Tibial nerve (tissue), 4 donors: ENCODE measurements around the gene NEURL4. TPM values are rescaled to one million over a fixed set of nuclear protein-coding genes. Genes with fewer than 3 reads are reported as not detected.

Experiments used
- DNase-seq, 2 donors: peaks; one replicate each; pipeline ENCODE4 v3.0.0-alpha.2; 2019; ENCODE audit warnings: low spot score in 2 of 2
- H3K27ac ChIP-seq, 4 donors: fragments of 200-600 bp; sonication (generic) in 3 of 4; one replicate each; pipeline ENCODE4 v1.5.1; 2017 to 2019; ENCODE audit warnings: mild to moderate bottlenecking in 1 of 4
- H3K27me3 ChIP-seq, 2 donors: fragments of 200-600 bp; sonication (generic) in 1 of 2; one replicate each; pipeline versions ENCODE4 v1.5.1 to v1.6.0; 2017 to 2019
- H3K36me3 ChIP-seq, 3 donors: fragments of 200-600 bp; sonication (generic); one replicate each; pipeline ENCODE4 v1.5.1; 2018 to 2019
- H3K4me1 ChIP-seq, 4 donors: fragments of 200-600 bp; sonication (generic) in 3 of 4; one replicate each; pipeline ENCODE4 v1.5.1; 2017 to 2019
- H3K4me3 ChIP-seq, 4 donors: fragments of 200-600 bp; sonication (generic) in 3 of 4; one replicate each; pipeline ENCODE4 v1.5.1; 2017 to 2019; ENCODE audit warnings: mild to moderate bottlenecking in 1 of 4, moderate library complexity in 1 of 4
- H3K9me3 ChIP-seq, 4 donors: fragments of 200-600 bp; sonication (generic) in 3 of 4; one replicate each; pipeline ENCODE4 v1.5.1; 2017 to 2019
- CTCF ChIP-seq, 5 experiments: fragments of 200-600 bp in 3 of 5; fragments of 450-650 bp in 2 of 5; sonication (generic) in 3 of 5; IDR thresholded peaks; one replicate each; pipeline ENCODE4 v1.5.1; 2016 to 2019; ENCODE audit warnings: antibody characterized with exemption in 5 of 5, mild to moderate bottlenecking in 3 of 5, moderate library complexity in 2 of 5
- EP300 ChIP-seq, 2 donors: sonication (generic); formaldehyde crosslinking; IDR thresholded peaks; one replicate each; pipeline ENCODE4 v1.6.1; 2017; ENCODE audit warnings: antibody characterized with exemption in 2 of 2, mild to moderate bottlenecking in 1 of 2
- POLR2A ChIP-seq, 2 donors: fragments of 450-650 bp; IDR thresholded peaks; one replicate each; pipeline ENCODE4 v1.6.1; 2017; ENCODE audit warnings: antibody characterized with exemption in 2 of 2, mild to moderate bottlenecking in 2 of 2, moderate library complexity in 2 of 2
- WGBS, 2 donors: methylation state at CpG; one replicate each; pipeline ENCODE4 v1.1.5; 2018; 5-methylcytosine and 5-hydroxymethylcytosine counted together
- total RNA-seq, 4 donors: library from RNA; depleted of rRNA; stranded (reverse); fragments of >200 nt; gene quantifications; one replicate each; pipeline ENCODE4 v1.1.0, GENCODE V29; 2016

NEURL4 gene
- total RNA-seq, 4 donors from 2014 or later: 16.2 to 40.2 (median 27.5) TPM

- peak overlapping the region in 3 of 4 donors; percentile 10 to 71 (median 26) for H3K4me3 ChIP-seq
- 5 to 10% methylated on average over 5 to 12 of the region's 12 CpGs for WGBS, 2 donors
These were observed 27.0 kb upstream of the NEURL4 start for GRCh38 chr17:7356072-7356549.

GRCh38 chr17:7355573-7355972, 26.4 kb upstream of the NEURL4 start:
- H3K36me3 ChIP-seq: no peaks in the 10 kb centered on the region
- peak overlapping the region in 1 of 4 donors; percentile 71 for H3K4me3 ChIP-seq
- peak overlapping the region; percentile 91 to 100 (median 96) for H3K27ac ChIP-seq

More at GRCh38 chr17:7356072-7356549, 27.0 kb upstream of the NEURL4 start:
- Histone ChIP-seq H3K4me1 (peaks cover 0 to 56% (median 29%) of the 10 kb centered on the region in 4 donors), H3K9me3 (no peaks in the 10 kb centered on the region), H3K27ac (peak overlapping the region; percentile 91 to 100 (median 96)), H3K27me3 (no peaks in the 10 kb centered on the region), H3K36me3 (no peaks in the 10 kb centered on the region)
- peak; percentile 58 to 79 for DNase-seq
- TF ChIP-seq EP300 (IDR thresholded peaks at IDR 0.05): no peak
- peak; percentile 78 to 93 (median 89) for TF ChIP-seq CTCF (IDR thresholded peaks at IDR 0.05)

GRCh38 chr17:7355053-7355452, 25.9 kb upstream of the NEURL4 start, which contains the start of gene TMEM95:
TSS of gene TMEM95 (plus strand) at chr17:7355156. CDS start at chr17:7355205, 49 bp downstream.
- peak in 1 of 2 donors; percentile 13 for TF ChIP-seq POLR2A (IDR thresholded peaks at IDR 0.05)
- peak in 1 of 5 experiments; percentile 12 for TF ChIP-seq CTCF (IDR thresholded peaks at IDR 0.05)
- TF ChIP-seq EP300 (IDR thresholded peaks at IDR 0.05): peak in 1 of 2 donors; percentile 92
- 27 to 45% methylated on average over 9 to 10 of the region's 10 CpGs for WGBS, 2 donors
- peak in 1 of 2 donors; percentile 47 for DNase-seq
- Histone ChIP-seq H3K36me3 (no peaks in the 10 kb centered on the region), H3K4me1 (peaks cover 0 to 62% (median 32%) of the 10 kb centered on the region in 4 donors), H3K27ac (peak within 1 kb of the TSS; percentile 91 to 100 (median 96)), H3K27me3 (no peaks in the 10 kb centered on the region), H3K9me3 (no peaks in the 10 kb centered on the region), H3K4me3 (peak within 1 kb of the TSS in 2 of 4 donors; percentile 71 to 95)

More at GRCh38 chr17:7355573-7355972, 26.4 kb upstream of the NEURL4 start:
- no peak for DNase-seq
- TF ChIP-seq EP300 (IDR thresholded peaks at IDR 0.05) (no peak), POLR2A (IDR thresholded peaks at IDR 0.05) (no peak), CTCF (IDR thresholded peaks at IDR 0.05) (no peak)
- Histone ChIP-seq H3K9me3 (no peaks in the 10 kb centered on the region), H3K27me3 (no peaks in the 10 kb centered on the region), H3K4me1 (peaks cover 0 to 56% (median 29%) of the 10 kb centered on the region in 4 donors)
- WGBS, 2 donors: 59 to 62% methylated on average over 8 of the region's 8 CpGs

- peaks cover 0 to 68% (median 39%) of the 10 kb centered on the region in 4 donors for H3K4me1 ChIP-seq
- H3K27ac ChIP-seq: peak overlapping the region; percentile 91 to 100 (median 96)
- DNase-seq: no peak
These were observed 25.2 kb upstream of the NEURL4 start for GRCh38 chr17:7354262-7354843.

More at GRCh38 chr17:7354262-7354843, 25.2 kb upstream of the NEURL4 start:
- TF ChIP-seq POLR2A (IDR thresholded peaks at IDR 0.05): no peak
- no peak for TF ChIP-seq CTCF (IDR thresholded peaks at IDR 0.05)
- TF ChIP-seq EP300 (IDR thresholded peaks at IDR 0.05): no peak
- Histone ChIP-seq H3K4me3 (peak overlapping the region in 2 of 4 donors; percentile 71 to 95), H3K27me3 (no peaks in the 10 kb centered on the region), H3K36me3 (no peaks in the 10 kb centered on the region), H3K9me3 (no peaks in the 10 kb centered on the region)
- WGBS, 2 donors: 66 to 68% methylated on average over 9 of the region's 9 CpGs
